ENCODE data around the gene PMF1. TPM values are rescaled to one million over a fixed set of nuclear protein-coding genes. Genes with fewer than 3 reads are reported as not detected.

Gene PMF1
- total RNA-seq, 1 donor: 34.0 TPM

DNA sequence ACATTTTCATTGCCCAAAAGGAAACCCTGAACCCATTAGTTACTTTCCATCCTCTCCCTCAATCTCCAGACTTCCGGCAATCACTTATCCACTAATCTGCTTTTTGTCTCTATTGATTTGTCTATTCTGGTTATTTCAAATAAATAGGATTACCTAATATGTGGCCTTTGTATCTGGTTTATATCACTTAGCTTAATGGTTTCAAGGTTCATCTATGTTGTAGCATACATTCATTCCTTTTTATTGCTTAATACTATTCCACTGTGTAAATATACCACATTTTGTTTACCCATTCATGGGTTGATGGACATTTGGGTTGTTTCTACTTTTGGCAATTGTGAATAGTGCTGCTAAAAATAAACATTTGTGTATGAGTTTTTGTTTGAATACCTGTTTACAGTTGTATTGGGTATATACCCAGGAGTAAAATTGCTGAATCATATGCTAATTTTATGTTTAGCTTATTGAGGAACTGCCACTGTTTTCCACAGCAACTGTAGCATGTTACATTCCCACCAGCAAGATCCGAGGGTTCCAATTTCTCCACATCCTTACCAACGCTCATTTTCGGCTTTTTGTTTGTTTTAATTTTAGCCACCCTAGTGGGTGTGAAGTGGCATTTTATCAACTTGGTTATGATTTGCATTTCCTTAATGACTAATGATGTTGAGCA is 21.4 kb upstream of the PMF1 start:
- H3K9me3 ChIP-seq (ENCODE audit: low read depth, low read length): no peaks in the 10 kb centered on the region
- H3K27ac ChIP-seq (ENCODE audit: low read depth, low read length): no peak overlapping the region
- no peak overlapping the region for H2AFZ ChIP-seq (ENCODE audit: low read length)
- peaks cover 24% of the 10 kb centered on the region for H3K79me2 ChIP-seq (ENCODE audit: insufficient read depth, low read length)
- TF ChIP-seq, protein P1, sequence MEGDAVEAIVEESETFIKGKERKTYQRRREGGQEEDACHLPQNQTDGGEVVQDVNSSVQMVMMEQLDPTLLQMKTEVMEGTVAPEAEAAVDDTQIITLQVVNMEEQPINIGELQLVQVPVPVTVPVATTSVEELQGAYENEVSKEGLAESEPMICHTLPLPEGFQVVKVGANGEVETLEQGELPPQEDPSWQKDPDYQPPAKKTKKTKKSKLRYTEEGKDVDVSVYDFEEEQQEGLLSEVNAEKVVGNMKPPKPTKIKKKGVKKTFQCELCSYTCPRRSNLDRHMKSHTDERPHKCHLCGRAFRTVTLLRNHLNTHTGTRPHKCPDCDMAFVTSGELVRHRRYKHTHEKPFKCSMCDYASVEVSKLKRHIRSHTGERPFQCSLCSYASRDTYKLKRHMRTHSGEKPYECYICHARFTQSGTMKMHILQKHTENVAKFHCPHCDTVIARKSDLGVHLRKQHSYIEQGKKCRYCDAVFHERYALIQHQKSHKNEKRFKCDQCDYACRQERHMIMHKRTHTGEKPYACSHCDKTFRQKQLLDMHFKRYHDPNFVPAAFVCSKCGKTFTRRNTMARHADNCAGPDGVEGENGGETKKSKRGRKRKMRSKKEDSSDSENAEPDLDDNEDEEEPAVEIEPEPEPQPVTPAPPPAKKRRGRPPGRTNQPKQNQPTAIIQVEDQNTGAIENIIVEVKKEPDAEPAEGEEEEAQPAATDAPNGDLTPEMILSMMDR (IDR thresholded peaks at IDR 0.05; ENCODE audit: extremely low read depth, low read depth, low read length): no peak
- peaks cover 13% of the 10 kb centered on the region for H3K4me1 ChIP-seq (ENCODE audit: insufficient read depth, low read length)
- no peaks in the 10 kb centered on the region for H3K27me3 ChIP-seq (ENCODE audit: insufficient read depth, low read length)
- H3K36me3 ChIP-seq (ENCODE audit: insufficient read depth, low read length): peaks cover 10% of the 10 kb centered on the region
- no peak overlapping the region for H3K4me2 ChIP-seq (ENCODE audit: insufficient read depth, low read length)
- peaks cover 19% of the 10 kb centered on the region for H4K20me1 ChIP-seq (ENCODE audit: insufficient read depth, low read length)
- no peak overlapping the region for H3K4me3 ChIP-seq (ENCODE audit: insufficient read depth, low read length)
- no peak for DNase-seq (ENCODE audit: insufficient read length, low spot score, missing footprints)

DNA sequence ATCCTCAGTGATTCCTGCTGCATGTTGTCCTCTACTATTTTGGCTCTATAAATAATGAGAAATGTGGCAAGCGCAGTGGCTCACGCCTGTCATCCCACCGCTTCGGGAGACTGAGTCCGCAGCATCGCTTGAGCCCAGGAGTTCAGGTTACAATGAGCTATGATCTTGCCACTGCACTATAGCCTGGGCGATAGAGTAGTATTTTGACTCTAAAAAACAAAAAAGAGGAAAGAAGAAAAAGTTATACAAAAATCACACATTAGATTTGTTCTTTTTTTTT is 19.7 kb upstream of the PMF1 start:
- Histone ChIP-seq H2AFZ (ENCODE audit: low read length) (peak overlapping the region; percentile 95), H4K20me1 (ENCODE audit: insufficient read depth, low read length) (peaks cover 27% of the 10 kb centered on the region), H3K9me3 (ENCODE audit: low read depth, low read length) (no peaks in the 10 kb centered on the region), H3K36me3 (ENCODE audit: insufficient read depth, low read length) (peaks cover 17% of the 10 kb centered on the region), H3K27ac (ENCODE audit: low read depth, low read length) (peak overlapping the region; percentile 84), H3K4me3 (ENCODE audit: insufficient read depth, low read length) (peak overlapping the region; percentile 96), H3K4me2 (ENCODE audit: insufficient read depth, low read length) (peak overlapping the region; percentile 90), H3K4me1 (ENCODE audit: insufficient read depth, low read length) (peaks cover 13% of the 10 kb centered on the region), H3K79me2 (ENCODE audit: insufficient read depth, low read length) (peaks cover 41% of the 10 kb centered on the region), H3K27me3 (ENCODE audit: insufficient read depth, low read length) (no peaks in the 10 kb centered on the region)
- TF ChIP-seq, protein P1 (IDR thresholded peaks at IDR 0.05; ENCODE audit: extremely low read depth, low read depth, low read length): no peak
- no peak for DNase-seq (ENCODE audit: insufficient read length, low spot score, missing footprints)

DNA sequence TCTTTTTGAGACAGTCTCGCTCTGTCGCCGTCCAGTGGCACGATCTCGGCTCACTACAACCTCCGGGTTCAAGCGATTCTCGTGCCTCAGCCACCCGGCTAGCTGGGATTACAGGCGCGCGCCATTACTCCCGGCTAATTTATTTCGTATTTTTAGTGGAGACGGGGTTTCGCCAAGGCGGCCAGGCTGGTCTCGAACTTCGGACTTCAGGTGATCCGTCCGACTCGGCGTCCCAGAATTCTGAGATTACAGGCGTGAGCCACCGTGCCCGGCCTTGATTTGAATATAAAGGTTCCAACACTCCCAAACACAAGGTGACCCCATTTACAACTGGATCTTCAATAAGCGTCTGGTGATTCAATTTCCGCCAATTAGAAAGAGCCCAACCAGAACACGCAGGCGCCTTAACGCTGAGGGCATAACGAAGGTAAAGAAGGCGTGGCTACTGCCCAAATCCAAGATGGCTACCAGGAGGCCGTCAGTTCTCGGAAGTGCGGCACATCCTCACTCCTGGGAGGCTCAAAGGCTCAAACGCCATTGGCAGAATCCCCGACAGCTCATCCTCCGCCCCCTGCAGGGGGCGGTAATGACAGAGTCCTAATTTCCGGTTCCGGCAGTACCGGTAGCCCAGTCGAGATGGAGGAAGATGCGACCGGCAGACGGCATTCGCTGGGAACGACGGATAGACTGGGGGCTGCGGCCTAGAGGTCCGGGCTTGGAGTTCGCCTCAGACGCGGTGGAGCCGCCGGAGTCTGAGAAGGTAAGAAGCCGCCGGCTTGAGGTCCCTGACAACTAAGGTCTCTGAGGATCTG is 19.1 kb upstream of the PMF1 start, which contains the start of gene SLC25A44:
TSS of gene SLC25A44 (plus strand) at position 617 of the 812 bp plus-strand sequence. CDS start 5,744 bp downstream, outside the sequence.
- Histone ChIP-seq H3K27me3 (ENCODE audit: insufficient read depth, low read length) (no peaks in the 10 kb centered on the region), H3K4me3 (ENCODE audit: insufficient read depth, low read length) (peak within 1 kb of the TSS; percentile 96), H4K20me1 (ENCODE audit: insufficient read depth, low read length) (peaks cover 31% of the 10 kb centered on the region), H2AFZ (ENCODE audit: low read length) (peak within 1 kb of the TSS; percentile 95), H3K9me3 (ENCODE audit: low read depth, low read length) (no peaks in the 10 kb centered on the region), H3K4me2 (ENCODE audit: insufficient read depth, low read length) (peak within 1 kb of the TSS; percentile 99), H3K36me3 (ENCODE audit: insufficient read depth, low read length) (peaks cover 17% of the 10 kb centered on the region), H3K4me1 (ENCODE audit: insufficient read depth, low read length) (peaks cover 13% of the 10 kb centered on the region), H3K79me2 (ENCODE audit: insufficient read depth, low read length) (peaks cover 47% of the 10 kb centered on the region), H3K27ac (ENCODE audit: low read depth, low read length) (peak within 1 kb of the TSS; percentile 88)
- DNase-seq (ENCODE audit: insufficient read length, low spot score, missing footprints): peak; percentile 96
- TF ChIP-seq, protein P1 (IDR thresholded peaks at IDR 0.05; ENCODE audit: extremely low read depth, low read depth, low read length): peak; percentile 41

DNA sequence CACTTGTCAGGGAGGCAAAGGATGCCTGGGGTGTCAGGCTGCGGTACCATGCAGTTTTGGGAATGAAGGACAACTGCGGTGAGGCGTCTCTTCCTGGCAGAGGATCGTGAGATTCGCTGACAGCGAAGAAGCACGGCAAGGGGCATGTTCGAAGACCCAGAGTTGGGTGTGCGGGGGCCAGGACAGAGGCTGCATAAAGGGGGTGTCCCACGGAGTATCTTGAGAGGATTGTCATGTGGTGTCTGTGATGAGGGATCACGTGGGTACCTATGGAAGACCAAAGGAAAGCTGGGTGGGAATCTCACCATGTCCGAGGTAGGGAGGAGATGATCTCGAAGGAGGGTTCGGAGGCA is 18.5 kb upstream of the PMF1 start:
- peak; percentile 91 for DNase-seq (ENCODE audit: insufficient read length, low spot score, missing footprints)
- Histone ChIP-seq H3K4me3 (ENCODE audit: insufficient read depth, low read length) (peak overlapping the region; percentile 96), H3K27me3 (ENCODE audit: insufficient read depth, low read length) (no peaks in the 10 kb centered on the region), H3K9me3 (ENCODE audit: low read depth, low read length) (no peaks in the 10 kb centered on the region), H4K20me1 (ENCODE audit: insufficient read depth, low read length) (peaks cover 37% of the 10 kb centered on the region), H3K27ac (ENCODE audit: low read depth, low read length) (peak overlapping the region; percentile 88), H3K36me3 (ENCODE audit: insufficient read depth, low read length) (peaks cover 18% of the 10 kb centered on the region), H3K4me2 (ENCODE audit: insufficient read depth, low read length) (peak overlapping the region; percentile 99), H3K4me1 (ENCODE audit: insufficient read depth, low read length) (peaks cover 13% of the 10 kb centered on the region), H3K79me2 (ENCODE audit: insufficient read depth, low read length) (peaks cover 52% of the 10 kb centered on the region), H2AFZ (ENCODE audit: low read length) (peak overlapping the region; percentile 92)
- TF ChIP-seq, protein P1 (IDR thresholded peaks at IDR 0.05; ENCODE audit: extremely low read depth, low read depth, low read length): no peak

Data from osteoblast (primary cell).